PC-9 (cell line): Measurements from ENCODE around the gene RAB31. TPM values are rescaled to one million over a fixed set of nuclear protein-coding genes. Genes with fewer than 3 reads are reported as not detected.
A peak's percentile ranks its signal among the peaks of the same experiment; 100 is the strongest.

Experiments
- BruUV-seq: library from RNA; stranded (reverse); fragments of 400-500 nt; replicated peaks from 2 replicates; lab custom pipeline; 2021; lab: Mats Ljungman, UMichigan
- CTCF ChIA-PET: fragments of 300-600 bp; sonication (Branson Sonifier 250); formaldehyde crosslinking; loops from one replicate; lab custom pipeline; 2022; ENCODE audit warnings: antibody characterized with exemption; lab: Charles Lee
- POLR2A ChIA-PET: fragments of 300-600 bp; sonication (Branson Sonifier 250); formaldehyde crosslinking; loops from one replicate; lab custom pipeline; 2022; ENCODE audit warnings: antibody characterized with exemption; ENCODE audit not compliant: unreplicated experiment; lab: Charles Lee
- DNase-seq, 2 experiments: peaks; one replicate each; pipeline versions ENCODE4 v3.0.0 to v3.0.0-alpha.2; 2015 to 2022; ENCODE audit warnings: mixed read lengths in 1 of 2
- H2AFZ ChIP-seq: fragments of 200-600 bp; sonication (generic); 2 replicates; pipeline ENCODE4 v1.8.1; 2017; ENCODE audit warnings: antibody characterized with exemption
- H3F3A ChIP-seq: fragments of 200-600 bp; sonication (generic); 2 replicates; pipeline ENCODE4 v1.8.1; 2017; ENCODE audit warnings: antibody characterized with exemption, mild to moderate bottlenecking, low read depth; ENCODE audit not compliant: insufficient read depth
- H3K27ac ChIP-seq: fragments of 200-600 bp; sonication (generic); 2 replicates; pipeline ENCODE4 v1.6.1; 2016; ENCODE audit warnings: mixed run types
- H3K27me3 ChIP-seq: fragments of 200-600 bp; sonication (generic); 2 replicates; pipeline ENCODE4 v1.6.1; 2016; ENCODE audit warnings: low read depth, mixed run types; ENCODE audit not compliant: insufficient read depth
- H3K36me3 ChIP-seq: fragments of 200-600 bp; sonication (generic); 2 replicates; pipeline ENCODE4 v1.6.1; 2016; ENCODE audit warnings: low read depth, mixed run types
- H3K4me1 ChIP-seq: fragments of 200-600 bp; sonication (generic); replicated peaks from 2 replicates; pipeline ENCODE4 v1.6.1; 2016; ENCODE audit warnings: mixed run types; ENCODE audit not compliant: insufficient read depth
- H3K4me2 ChIP-seq: fragments of 200-600 bp; sonication (generic); 2 replicates; pipeline ENCODE4 v1.6.1; 2017; ENCODE audit warnings: mixed run types
- H3K4me3 ChIP-seq: fragments of 200-600 bp; sonication (generic); 2 replicates; pipeline ENCODE4 v1.6.1; 2016; ENCODE audit warnings: mixed run types
- H3K79me2 ChIP-seq: fragments of 200-600 bp; sonication (generic); 2 replicates; pipeline ENCODE4 v1.6.1; 2017; ENCODE audit warnings: low read depth, mixed run types
- H3K9me2 ChIP-seq: fragments of 200-600 bp; sonication (generic); 2 replicates; pipeline ENCODE4 v1.8.1; 2017; ENCODE audit warnings: mild to moderate bottlenecking; ENCODE audit not compliant: insufficient read depth
- H3K9me3 ChIP-seq: fragments of 200-600 bp; sonication (generic); 2 replicates; pipeline ENCODE4 v1.8.1; 2016; ENCODE audit warnings: low read depth; ENCODE audit not compliant: insufficient read depth
- H4K20me1 ChIP-seq: fragments of 200-600 bp; sonication (generic); 2 replicates; pipeline ENCODE4 v1.8.1; 2017; ENCODE audit not compliant: insufficient read depth
- CTCF ChIP-seq: fragments of 200-600 bp; sonication (generic); conservative IDR thresholded peaks from 2 replicates; pipeline ENCODE4 v1.6.1; 2017; ENCODE audit warnings: mixed run types, antibody characterized with exemption, mild to moderate bottlenecking, moderate library complexity
- EZH2 ChIP-seq: fragments of 200-600 bp; sonication (generic); IDR thresholded peaks from 2 replicates; pipeline ENCODE4 v1.8.0; 2017; ENCODE audit warnings: antibody characterized with exemption, low read depth
- intact Hi-C: fragments of 100-400 bp; cut with micrococcal nuclease; formaldehyde crosslinking; loops from one replicate; pipeline ENCODE4 v1.10.0; 2022; ENCODE audit not compliant: unreplicated experiment
- total RNA-seq: library from RNA; stranded (reverse); gene quantifications from 2 replicates; pipeline ENCODE4 v1.2.3, GENCODE V29; 2021

Gene RAB31
- total RNA-seq, 1 experiment from 2014 or later: 51.0 TPM

- no peak overlapping the region for H3K4me2 ChIP-seq
- H3K79me2 ChIP-seq: peaks cover 12% of the 10 kb centered on the region
- no peak overlapping the region for H3K4me3 ChIP-seq
- H3K9me3 ChIP-seq: no peaks in the 10 kb centered on the region; the same call in 1 of the 2 replicates
- peak in 1 of 2 experiments; percentile 11 for DNase-seq
- ChIA-PET POLR2A (no interaction called here), CTCF (no interaction called here)
- H3K9me2 ChIP-seq: no peaks in the 10 kb centered on the region
- H2AFZ ChIP-seq: no peak overlapping the region
- no TSS peak for BruUV-seq
- no peaks in the 10 kb centered on the region for H4K20me1 ChIP-seq
- no peaks in the 10 kb centered on the region for H3K27me3 ChIP-seq
- 0 out of 2 replicates have a peak, but pooled peaks cover 5% of the 10 kb centered on the region for H3F3A ChIP-seq
- H3K36me3 ChIP-seq: 0 out of 2 replicates have a peak, but pooled peaks cover 8% of the 10 kb centered on the region
- TF ChIP-seq EZH2: no peak
- no peak for TF ChIP-seq CTCF
- peaks cover under 1% of the 10 kb centered on the region; the same call in 1 of the 2 replicates for H3K4me1 ChIP-seq
- H3K27ac ChIP-seq: no peak overlapping the region
- intact Hi-C loops: no loop called here
Measured at GRCh38 chr18:9750112-9750511, 42.0 kb downstream of the RAB31 start.

- 0 out of 2 replicates have a peak, but pooled peaks cover 5% of the 10 kb centered on the region for H3F3A ChIP-seq
- TF ChIP-seq CTCF (no peak), EZH2 (no peak)
- H3K9me3 ChIP-seq: no peaks in the 10 kb centered on the region
- H3K79me2 ChIP-seq: peaks cover 6% of the 10 kb centered on the region; the same call in 1 of the 2 replicates
- no peak overlapping the region for H3K27ac ChIP-seq
- CTCF ChIA-PET: no interaction called here
- no peaks in the 10 kb centered on the region for H3K9me2 ChIP-seq
- no peak overlapping the region for H3K4me3 ChIP-seq
- POLR2A ChIA-PET: no interaction called here
- intact Hi-C loops: no loop called here
- no peaks in the 10 kb centered on the region for H4K20me1 ChIP-seq
- H3K4me1 ChIP-seq: no peaks in the 10 kb centered on the region
- no TSS peak for BruUV-seq
- no peaks in the 10 kb centered on the region for H3K27me3 ChIP-seq
- DNase-seq: peak in 1 of 2 experiments; percentile 10
- H3K36me3 ChIP-seq: 0 out of 2 replicates have a peak, but pooled peaks cover 2% of the 10 kb centered on the region
- no peak overlapping the region for H2AFZ ChIP-seq
- H3K4me2 ChIP-seq: no peak overlapping the region
Measured at GRCh38 chr18:9750606-9751304, 42.7 kb downstream of the RAB31 start.

- peak in 1 of 2 experiments; percentile 29 for DNase-seq
- no peak overlapping the region for H3K4me2 ChIP-seq
Measured at GRCh38 chr18:9751371-9752031, 43.4 kb downstream of the RAB31 start.

More at GRCh38 chr18:9751371-9752031, 43.4 kb downstream of the RAB31 start:
- POLR2A ChIA-PET: interaction anchor here (0.6 kb wide), 1 partner anchor 45 kb away, joined by 4 read pairs; no protein-coding TSS in a partner anchor
- Histone ChIP-seq H3K9me3 (no peaks in the 10 kb centered on the region), H3K9me2 (no peaks in the 10 kb centered on the region), H3K27me3 (no peaks in the 10 kb centered on the region), H3F3A (0 out of 2 replicates have a peak, but pooled peaks cover 5% of the 10 kb centered on the region), H3K4me3 (no peak overlapping the region), H3K4me1 (no peaks in the 10 kb centered on the region), H3K36me3 (no peaks in the 10 kb centered on the region), H3K79me2 (no peaks in the 10 kb centered on the region; the same call in 1 of the 2 replicates), H2AFZ (no peak overlapping the region), H4K20me1 (no peaks in the 10 kb centered on the region), H3K27ac (no peak overlapping the region)
- CTCF ChIA-PET: no interaction called here
- TF ChIP-seq EZH2: no peak
- no peak for TF ChIP-seq CTCF
- BruUV-seq: no TSS peak
- intact Hi-C loops: no loop called here
